ENCODE data around the gene MED9. TPM values are rescaled to one million over a fixed set of nuclear protein-coding genes. Genes with fewer than 3 reads are reported as not detected.

The MED9 gene
- total and polyA plus RNA-seq, 2 of the 8 experiments (the other 6 are each of a cell fraction or from before 2014, with no cell fraction given): 15.8 to 19.7 TPM

DNA sequence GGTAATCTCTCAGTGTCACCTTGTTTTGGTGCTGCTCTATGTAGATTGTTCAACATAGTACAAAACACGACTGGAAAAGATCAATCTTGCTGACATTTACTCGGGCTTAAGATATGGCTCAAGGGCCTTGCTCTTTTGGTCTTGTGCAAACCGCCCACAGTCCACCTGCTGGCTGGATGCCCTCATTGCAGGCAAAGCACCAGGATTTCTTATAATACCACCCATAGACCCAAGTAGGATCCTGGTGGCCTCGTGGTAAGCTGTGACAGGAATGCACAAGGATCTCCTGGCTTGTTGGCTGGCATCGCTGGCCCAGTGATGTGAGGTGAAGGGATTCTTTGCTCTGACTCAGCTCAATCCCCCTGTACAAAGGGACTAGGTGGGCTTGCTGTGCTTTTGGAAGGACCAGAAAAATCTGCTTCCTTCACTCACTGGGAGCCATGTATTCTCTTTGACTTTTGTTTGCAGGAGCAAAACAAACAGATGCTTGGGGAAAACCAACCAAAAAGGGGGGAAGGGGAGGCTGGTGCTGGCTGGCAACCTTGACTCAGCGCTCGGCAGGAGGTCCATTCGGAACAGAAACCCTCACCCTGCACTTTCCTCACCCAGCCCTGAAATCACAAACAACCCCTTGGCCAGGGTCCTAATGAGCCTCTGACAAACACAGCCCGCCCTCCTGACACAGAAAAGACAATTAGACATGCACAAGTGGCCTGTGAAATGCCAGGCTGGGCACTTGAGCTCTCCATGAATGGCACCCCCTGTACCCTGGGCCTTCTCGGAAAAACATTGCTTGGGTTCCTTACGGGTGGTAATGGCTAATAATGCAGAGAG, 36.6 kb upstream of the MED9 start (continued):
- TF ChIP-seq, protein P1, sequence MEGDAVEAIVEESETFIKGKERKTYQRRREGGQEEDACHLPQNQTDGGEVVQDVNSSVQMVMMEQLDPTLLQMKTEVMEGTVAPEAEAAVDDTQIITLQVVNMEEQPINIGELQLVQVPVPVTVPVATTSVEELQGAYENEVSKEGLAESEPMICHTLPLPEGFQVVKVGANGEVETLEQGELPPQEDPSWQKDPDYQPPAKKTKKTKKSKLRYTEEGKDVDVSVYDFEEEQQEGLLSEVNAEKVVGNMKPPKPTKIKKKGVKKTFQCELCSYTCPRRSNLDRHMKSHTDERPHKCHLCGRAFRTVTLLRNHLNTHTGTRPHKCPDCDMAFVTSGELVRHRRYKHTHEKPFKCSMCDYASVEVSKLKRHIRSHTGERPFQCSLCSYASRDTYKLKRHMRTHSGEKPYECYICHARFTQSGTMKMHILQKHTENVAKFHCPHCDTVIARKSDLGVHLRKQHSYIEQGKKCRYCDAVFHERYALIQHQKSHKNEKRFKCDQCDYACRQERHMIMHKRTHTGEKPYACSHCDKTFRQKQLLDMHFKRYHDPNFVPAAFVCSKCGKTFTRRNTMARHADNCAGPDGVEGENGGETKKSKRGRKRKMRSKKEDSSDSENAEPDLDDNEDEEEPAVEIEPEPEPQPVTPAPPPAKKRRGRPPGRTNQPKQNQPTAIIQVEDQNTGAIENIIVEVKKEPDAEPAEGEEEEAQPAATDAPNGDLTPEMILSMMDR (IDR thresholded peaks at IDR 0.05; ENCODE audit: control extremely low read depth in 1 of 3, insufficient read depth in 1 of 3, low read depth in 1 of 3, low read length in 3 of 3): peak; percentile 66 to 87 (median 75)
- TF ChIP-seq SIX5 (IDR thresholded peaks at IDR 0.05; ENCODE audit: low read depth, low read length): no peak
- TF ChIP-seq GABPA (IDR thresholded peaks at IDR 0.05; ENCODE audit: borderline replicate concordance, insufficient read depth, low read length): no peak
- TF ChIP-seq BACH1 (IDR thresholded peaks at IDR 0.05; ENCODE audit: low read length): peak; percentile 84
